ENCODE results near the gene FILIP1.
"Not testable (repeated sequence)": the region's sequence is repeated elsewhere in the genome, so short reads cannot be mapped to it uniquely, and the experiment has no call there.

Gene FILIP1

DNA sequence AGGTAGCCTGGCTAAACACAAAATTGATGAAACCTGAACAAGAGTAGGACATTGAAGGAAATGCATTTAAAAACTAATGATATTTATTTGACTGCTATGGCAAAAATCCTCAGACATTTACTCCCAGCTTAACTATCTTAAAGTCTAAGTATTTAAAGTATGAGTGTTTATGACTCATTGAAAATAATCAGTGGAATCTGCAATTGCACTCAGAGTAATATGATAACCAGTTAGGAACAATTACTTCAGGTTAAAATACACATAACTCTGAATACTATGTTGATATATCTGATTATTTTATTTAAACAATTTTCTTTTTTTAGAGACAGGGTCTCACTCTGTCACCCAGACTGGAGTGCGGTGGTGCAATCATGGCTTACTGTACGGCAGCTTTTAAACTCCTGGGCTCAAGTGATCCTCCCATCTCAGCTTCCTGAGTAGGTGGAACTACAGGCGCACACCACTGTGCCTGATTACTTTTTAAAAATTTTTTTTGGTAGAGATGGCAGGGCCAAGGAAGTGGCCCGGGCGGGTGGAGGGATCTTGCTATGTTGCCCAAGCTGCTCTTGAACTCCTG, 43.9 kb downstream of the FILIP1 start:
- no peak for DNase-seq (ENCODE audit: low spot score)

DNA sequence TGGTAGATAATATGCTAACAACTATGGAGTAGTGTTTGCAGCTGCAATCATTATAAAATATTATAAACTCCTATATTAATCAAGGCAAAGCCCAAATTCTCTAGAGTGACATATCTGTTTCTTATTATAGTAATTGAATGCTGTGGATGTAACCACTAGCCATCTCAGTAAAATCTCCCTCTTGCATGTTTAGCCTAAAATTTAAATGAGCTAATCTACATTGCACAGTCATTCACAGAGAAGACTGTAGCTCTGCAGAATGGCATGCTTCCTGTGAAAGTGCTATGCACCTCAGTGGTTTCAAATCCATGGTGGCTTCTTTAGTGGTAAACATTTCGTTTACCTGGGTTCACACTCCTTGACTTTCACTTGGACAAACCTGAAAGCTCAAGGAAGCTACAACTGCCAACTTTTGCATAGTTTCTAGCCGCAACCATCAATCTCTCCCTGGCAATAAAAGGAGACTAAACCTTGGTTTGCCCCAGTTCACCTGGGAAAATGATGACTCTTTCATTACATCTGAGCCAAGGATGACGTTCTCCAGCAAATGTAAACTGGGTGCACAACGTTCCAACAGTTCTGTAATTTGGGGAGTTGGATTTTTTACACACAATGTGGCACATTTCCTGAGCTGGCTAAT, 47.2 kb downstream of the FILIP1 start:
- no peak for DNase-seq (ENCODE audit: low spot score)

DNA sequence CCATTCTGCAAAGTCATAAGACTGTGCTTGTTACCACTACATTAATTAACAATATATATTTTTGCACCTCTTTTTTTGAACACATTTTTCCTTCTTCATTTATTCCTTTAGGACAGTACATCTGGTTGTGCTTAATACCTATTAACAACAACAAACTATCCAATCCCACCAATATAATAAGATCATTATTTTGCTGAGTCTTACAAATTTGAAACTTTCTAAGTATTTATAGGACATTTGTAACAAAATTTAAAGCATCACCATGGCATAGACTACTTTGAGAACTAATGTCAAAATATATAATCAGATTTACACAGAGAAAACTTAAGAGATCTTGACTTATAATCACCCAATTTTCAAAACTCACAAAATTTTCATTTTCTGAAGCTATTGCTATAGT, 47.9 kb downstream of the FILIP1 start:
- no peak for DNase-seq (ENCODE audit: low spot score)

DNA sequence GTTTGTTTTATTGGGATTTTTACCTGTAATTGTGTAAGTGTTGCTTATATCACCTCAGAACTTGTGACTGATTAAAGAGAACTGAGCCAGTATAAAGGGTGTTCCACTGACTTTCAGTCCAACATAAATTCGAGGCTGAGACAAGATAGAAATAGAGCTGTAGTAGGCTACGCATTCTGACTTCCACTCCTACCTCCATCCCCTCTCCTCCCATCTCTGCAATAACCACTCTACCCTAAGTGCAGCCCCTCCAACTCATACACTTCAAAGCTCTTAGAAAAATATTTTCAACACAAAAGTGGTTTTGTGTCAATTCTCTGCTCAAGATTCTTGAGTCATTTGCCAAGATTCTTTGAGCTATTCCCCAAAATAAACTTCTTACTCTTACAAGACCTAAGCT, 48.7 kb downstream of the FILIP1 start:
- no peak for DNase-seq (ENCODE audit: low spot score)

DNA sequence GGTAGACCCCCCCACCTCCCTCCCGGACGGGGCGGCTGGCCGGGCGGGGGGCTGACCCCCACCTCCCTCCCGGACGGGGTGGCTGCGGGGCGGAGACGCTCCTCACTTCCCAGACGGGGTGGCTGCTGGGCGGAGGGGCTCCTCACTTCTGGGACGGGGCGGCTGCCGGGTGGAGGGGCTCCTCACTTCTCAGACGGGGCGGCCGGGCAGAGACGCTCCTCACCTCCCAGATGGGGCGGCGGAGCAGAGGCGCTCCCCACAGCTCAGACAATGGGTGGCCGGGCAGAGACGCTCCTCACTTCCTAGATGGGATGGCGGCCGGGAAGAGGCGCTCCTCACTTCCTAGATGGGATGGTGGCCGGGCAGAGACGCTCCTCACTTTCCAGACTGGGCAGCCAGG, 51.7 kb downstream of the FILIP1 start:
- DNase-seq (ENCODE audit: low spot score) = not testable (repeated sequence)

DNA sequence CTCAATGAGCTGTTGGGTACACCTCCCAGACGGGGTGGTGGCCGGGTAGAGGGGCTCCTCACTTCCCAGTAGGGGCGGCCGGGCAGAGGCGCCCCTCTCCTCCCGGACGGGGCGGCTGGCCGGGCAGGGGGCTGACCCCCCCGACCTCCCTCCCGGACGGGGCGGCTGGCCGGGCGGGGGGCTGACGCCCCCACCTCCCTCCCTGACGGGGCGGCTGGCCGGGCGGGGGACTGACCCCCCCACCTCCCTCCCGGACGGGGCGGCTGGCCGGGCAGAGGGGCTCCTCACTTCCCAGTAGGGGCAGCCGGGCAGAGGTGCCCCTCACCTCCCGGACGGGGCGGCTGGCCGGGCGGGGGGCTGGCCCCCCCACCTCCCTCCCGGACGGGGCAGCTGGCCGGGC, 52.1 kb downstream of the FILIP1 start:
- not testable (repeated sequence) for DNase-seq (ENCODE audit: low spot score)

DNA sequence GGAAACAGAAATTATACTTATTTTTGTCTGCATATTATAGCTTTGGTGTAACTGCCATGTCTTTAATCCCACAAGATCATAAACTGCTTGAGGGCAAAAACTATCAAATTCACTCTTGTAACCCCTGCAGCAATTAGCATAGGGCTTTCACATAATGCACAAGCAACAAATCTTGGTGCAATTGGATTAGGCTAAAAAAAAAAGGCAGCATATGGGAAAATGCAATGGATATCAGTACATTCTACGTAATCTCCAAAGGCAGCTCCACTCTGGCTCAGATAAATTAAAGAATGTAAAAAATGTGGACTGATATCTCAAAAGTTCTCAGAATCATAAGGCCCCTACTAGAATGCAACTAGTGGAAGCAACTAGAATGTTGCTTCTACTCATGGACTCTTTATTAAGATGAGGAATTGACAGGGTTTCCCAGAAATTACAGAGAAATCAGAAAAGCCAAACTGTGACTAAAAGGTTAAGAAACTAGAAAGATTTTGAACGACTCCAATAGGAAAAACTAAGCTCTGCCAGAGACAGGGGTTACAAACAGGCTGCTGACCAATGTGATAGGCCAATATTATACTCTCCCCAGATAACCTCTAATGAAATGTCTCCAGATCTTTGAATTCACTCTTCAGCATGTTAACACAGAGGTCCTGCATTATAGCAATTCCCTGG, 55.0 kb downstream of the FILIP1 start:
- DNase-seq (ENCODE audit: low spot score) = no peak

DNA sequence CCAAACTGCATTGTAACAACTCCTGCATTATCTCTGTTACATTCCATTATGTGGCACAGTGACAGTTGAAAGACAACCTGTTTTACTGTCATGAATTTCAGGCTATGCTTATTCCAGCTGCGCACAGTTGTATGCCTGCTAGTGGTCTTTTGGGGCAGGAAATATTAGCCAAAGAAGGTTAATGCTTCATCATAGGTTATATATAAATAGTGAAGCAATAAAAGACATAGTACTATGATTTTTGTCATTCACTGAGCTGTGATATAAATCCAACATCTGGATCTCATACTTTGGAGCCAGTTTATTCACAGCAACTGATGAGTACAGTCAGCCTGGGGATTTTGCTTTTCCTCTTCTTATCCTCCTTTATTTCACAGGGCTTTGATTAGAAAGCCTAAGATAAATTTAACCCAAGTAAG, 55.6 kb downstream of the FILIP1 start:
- no peak for DNase-seq (ENCODE audit: low spot score)

DNA sequence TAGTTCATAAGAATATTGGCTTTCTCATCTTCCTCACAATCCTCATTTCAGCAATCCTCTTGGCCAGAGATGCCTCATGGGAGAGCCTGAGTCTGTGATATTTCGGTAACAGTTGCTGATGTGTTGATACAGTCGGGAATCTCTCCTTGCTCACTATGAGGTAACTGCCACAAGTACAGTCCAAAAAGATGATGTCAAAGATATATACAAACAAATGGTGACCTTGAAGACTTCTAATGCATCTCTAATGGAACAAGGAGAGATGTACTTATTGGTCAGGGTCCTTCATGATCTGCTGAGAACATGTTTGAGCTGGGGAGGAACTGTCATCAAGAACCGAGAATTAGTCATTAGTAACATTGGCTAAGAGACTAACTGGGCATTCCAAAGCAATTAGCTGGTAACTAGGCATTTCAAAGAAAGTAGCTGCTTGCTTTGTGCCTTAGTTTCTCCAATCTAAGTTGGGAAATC, 56.1 kb downstream of the FILIP1 start:
- no peak for DNase-seq (ENCODE audit: low spot score)

DNA sequence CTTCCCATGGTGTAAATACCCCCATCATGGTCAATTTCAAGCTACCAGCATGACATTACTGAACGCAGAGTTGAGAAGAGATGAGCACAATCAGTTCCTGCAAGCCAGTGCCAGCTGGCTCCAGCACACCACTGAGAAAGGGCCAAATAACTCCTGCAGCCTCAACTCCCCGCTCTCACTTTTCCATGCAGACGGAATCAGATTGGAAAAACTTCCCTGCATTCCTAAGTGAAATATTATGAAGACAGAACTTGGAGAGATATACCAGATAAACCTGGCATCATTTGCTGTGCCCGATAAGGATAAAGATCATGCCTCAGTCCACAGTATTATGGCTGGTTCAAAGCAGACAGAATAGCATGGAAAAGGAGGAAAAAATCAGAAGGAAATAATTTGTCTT, 56.7 kb downstream of the FILIP1 start:
- DNase-seq (ENCODE audit: low spot score) = no peak

DNA sequence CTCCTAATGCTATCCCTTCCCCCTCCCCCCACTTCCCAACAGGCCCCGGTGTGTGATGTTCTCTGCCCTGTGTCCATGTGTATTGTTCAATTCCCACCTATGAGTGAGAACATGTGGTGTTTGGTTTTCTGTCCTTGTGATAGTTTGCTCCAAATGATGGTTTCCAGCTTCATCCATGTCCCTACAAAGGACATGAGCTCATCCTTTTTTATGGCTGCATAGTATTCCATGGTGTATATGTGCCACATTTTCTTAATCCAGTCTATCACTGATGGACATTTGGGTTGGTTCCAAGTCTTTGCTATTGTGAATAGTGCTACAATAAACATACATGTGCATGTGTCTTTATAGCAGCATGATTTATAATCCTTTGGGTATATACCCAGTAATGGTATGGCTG, 60.8 kb downstream of the FILIP1 start:
- DNase-seq (ENCODE audit: low spot score) = not testable (repeated sequence)

DNA sequence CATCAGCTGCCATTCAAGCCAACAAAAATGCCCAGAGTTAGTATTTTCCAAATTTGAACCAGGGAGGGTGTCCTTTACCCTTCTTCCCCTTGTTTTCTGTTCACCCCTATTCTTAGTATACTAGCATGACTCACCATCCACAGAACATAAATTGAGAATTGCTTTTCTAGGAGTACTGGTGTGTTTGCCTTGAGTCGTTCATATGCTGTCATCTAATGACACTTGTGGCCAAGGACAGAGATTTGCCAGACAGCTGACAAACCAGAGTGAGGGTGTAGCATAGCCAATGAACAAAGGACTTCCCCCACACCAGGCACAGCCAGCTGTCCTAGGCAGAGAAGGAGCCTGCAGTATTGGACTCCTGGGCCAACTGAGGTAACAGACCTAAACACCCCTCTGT, 62.2 kb downstream of the FILIP1 start:
- DNase-seq (ENCODE audit: low spot score) = no peak

DNA sequence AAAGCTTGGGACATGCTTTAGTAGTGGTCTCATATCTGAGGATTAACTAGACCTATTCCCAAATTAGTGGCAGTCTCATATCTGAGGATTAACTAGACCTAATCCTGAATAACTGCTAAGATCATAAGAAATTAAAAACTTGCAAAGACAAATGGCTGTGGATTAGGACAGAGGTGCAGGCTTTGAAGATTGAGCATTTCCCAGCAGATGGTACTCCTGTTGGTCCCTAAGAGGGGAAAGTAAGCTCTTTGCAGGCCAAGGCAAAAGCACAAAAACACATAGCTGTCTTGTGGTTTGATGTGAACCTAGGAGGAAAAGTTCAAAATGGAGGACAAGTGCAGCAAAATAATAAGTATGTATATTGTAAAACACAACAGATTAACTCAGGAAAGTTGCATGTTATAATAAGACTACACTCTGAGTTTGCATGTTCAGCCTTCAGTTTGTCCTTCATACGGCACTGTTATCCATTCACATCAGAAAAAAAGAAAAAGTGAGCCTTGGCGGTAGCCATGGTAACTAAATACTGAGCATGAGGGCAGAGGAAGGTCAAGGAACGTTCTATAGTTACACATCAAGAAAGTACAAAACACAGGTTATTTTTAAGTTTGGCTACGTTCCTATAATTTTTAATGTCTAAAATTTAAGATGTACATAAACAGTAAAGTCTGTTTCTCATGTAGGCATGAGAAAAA, 62.8 kb downstream of the FILIP1 start:
- no peak for DNase-seq (ENCODE audit: low spot score)

DNA sequence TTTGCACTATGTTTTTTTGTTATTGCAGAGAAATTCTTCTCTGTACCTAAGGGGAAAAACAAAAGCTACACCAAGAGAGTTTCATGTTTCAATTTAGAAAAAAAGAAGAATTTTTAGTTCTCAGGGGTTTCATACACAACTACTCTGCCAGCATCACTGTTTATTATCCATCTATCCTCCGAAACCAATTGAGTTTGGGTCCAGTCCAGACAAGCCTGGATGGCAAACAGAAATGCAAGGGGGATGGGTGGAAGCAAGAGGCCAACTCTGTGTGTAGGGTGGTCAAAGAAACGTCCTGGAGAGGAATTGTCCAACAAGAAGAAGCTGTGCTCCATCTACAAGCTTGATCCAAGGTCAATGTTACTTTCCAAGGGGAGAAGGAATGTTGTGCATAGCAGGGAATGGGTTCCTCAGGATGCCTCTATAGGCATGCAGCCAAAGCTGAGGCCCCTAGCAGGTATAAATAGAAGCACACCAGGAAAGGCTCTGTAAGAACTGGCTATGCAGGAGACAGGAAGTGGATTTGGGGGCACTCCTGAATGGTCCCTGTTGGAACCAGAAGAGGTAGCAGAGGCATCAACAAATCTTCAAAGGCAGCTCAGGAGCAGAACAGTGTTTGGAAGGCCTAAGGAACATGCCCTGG, 64.4 kb downstream of the FILIP1 start:
- no peak for DNase-seq (ENCODE audit: low spot score)

DNA sequence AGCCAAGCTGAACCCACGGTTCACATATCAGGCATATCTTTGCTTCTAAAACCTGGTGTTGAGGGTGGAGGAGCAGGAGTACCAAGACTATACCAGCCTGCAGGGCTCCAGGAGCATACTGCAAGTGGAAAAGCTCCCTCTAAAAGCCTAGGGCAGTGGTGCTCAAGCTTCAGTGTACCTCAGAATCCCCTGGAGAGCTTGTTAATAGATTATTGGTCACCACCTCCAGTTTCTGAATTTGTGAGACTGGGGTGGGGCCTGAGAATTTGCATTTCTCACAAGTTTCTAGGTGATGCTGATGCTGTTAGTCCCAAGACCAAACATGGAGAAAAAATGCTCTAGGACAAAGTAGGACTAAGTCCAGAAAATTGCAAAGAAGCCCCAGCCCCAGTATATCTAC, 65.4 kb downstream of the FILIP1 start:
- DNase-seq (ENCODE audit: low spot score) = no peak

DNA sequence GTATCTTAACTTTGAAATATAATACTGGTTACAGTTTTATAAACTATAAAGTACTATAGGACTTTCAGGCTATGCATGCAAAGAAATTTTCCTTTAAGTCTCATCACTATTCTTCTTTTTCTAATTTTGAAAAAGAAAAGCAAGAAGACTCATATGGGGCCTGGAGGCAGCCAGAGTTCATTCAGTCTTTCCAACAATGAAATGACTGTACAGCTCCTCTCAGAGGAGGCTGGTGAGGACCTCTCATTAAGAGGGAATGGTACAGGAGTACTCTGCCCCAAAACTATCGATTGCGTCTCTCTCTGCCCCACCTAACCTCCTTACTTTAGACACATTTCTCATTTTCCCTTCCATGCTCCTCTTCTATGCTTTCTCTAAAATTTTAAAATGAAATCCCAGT, 66.3 kb downstream of the FILIP1 start:
- no peak for DNase-seq (ENCODE audit: low spot score)

DNA sequence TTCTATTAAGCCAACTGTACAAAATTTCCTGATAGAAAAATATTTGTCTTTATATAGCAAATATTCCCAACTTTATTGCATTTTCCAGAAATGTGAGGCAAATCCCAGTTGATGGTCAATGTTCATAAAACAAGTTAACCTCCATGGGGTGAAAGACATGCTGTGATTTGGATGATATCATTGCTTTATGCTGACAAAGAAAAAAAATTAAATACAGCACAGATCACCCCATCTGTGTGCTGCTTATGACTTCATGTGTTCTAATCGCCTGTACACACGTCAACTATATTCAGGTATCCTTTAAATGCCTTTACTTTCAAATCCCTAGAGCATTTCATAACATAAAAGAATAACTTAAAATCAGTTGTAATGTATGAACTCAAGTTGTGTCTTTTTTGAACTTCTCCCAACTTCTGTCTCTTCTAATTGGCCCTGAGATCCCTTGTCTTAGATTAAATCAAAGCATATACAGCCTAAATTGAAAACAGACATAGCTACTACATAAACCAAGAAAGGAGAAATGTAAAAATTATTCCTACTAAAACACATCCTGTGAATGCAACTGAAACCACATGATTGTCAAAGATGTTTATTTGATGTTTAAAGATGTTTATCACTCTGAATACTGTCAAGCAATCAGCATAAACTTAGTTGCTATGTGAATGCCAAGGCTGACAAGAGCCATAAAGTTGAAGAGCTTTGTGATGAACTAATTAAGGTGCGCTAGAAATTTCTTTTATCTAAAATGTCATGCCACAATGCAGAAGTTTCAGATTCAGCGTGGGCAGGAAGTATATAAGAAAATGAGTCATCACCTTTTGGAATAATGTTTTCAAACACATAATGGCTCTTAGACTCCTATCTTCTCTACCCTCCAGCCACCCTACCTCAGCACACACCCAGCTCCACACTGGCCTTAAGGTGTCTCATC, 68.7 kb downstream of the FILIP1 start:
- no peak for DNase-seq (ENCODE audit: low spot score)

DNA sequence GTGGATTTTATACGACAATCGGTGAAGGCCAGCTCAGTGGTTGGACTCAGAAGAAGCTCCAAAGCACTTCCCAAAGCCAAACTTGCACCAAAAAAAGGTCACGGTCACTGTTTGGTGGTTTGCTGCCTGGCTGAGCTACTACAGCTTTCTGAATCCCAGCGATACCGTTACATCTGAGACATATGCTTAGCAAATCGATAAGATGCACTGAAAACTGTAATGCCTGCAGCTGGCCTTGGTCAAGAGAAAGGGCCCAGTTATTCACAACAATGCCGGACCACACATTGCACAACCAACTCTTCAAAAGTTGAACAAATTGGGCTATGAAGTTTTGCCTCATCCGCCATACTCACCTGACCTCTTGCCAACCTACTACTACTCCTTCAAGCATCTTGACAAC, 70.2 kb downstream of the FILIP1 start:
- DNase-seq (ENCODE audit: low spot score) = no peak

DNA sequence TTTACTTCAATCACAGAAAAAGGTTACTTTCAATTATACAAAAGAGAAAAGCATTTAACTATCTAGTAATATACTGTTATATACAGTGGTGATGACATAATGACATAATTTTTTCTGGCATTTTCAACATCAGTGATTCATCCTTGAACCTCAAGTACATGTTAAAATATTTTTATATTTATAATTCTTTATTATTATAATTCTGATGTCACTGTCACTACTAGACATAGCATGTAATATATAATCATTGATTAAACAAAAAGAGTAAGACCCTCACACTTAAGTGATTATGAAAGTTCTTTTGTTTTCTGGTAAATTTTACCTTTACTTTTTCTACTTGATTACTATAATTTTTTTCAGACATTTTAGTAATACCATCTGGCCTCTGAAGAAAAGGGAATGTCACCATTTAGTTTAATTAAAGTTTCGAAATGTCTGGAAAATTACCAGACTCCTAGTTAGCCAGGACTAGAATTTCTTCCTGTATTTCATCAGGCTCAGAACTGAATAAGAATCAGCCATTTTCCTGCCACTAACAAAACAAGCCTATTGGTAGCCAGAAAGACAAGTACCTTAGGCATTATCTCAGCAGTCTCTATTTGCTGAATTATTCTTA, 71.5 kb downstream of the FILIP1 start:
- DNase-seq (ENCODE audit: low spot score) = no peak

DNA sequence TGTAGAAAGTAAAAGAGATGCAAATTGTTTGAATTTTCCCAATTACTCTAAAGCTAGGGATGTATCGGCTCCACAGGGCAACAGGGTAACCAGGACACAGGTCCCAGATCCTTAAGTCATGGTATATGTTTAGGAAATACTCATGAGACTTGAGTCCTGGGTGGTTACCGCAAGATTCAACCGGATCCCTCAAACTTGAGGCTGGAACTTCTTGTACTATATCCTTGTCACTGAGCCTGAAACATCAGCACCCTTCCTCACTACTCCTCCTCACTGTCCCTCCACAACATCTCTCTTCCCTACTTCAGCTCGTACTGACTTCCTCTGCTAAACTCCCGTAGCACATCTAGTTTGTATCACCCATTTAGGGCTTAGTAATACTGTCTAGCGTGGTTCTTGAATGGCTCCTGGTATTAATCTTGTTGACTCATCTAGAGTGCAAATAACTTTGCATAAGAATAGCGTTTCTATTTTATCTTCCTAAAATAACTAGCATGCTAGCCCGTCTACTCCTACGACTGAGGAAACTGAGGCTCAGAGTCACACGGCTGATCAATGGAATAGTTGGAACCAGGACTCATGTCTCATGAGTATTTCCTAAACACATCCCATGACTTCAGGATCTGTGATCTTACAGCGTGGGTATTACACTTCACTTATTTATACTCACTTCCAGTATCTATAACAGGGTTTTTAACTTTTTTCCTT, 72.1 kb downstream of the FILIP1 start:
- DNase-seq (ENCODE audit: low spot score) = no peak
